ENCODE results near the gene UQCC2.

Gene UQCC2

GRCh38 chr6:33744001-33744848, 32.7 kb upstream of the UQCC2 start:
- DNase-seq: peak; percentile 64 to 82

- peak in 1 of 2 experiments; percentile 8 for DNase-seq
Observed at GRCh38 chr6:33742837-33743236, 31.3 kb upstream of the UQCC2 start.

GRCh38 chr6:33742092-33742491, 30.6 kb upstream of the UQCC2 start:
- DNase-seq: no peak

DNA sequence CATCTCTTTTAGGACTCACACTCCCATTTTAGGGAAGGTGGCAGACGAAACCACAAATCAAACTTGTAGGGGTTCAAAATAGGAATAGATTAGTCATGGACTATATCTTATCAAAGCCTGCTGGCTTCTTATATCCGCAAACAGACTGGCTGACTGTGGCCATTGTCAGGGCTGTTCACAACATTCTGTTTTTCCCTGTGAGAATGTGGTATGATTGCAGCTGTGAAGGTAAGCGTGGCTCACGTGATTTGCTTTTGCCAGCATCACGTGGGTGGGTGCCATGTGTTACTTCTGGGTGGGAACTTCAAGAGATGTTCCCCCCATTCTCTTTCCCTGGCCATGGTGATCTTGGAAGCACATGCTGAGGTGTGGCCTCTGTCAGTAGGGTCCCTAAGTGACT, 29.3 kb upstream of the UQCC2 start:
- no peak for DNase-seq

- no peak for DNase-seq
Observed at GRCh38 chr6:33740204-33740608, 28.7 kb upstream of the UQCC2 start.

- no peak for DNase-seq
Observed at GRCh38 chr6:33739571-33739970, 28.1 kb upstream of the UQCC2 start.

GRCh38 chr6:33738879-33739278, 27.4 kb upstream of the UQCC2 start:
- DNase-seq: no peak

DNA sequence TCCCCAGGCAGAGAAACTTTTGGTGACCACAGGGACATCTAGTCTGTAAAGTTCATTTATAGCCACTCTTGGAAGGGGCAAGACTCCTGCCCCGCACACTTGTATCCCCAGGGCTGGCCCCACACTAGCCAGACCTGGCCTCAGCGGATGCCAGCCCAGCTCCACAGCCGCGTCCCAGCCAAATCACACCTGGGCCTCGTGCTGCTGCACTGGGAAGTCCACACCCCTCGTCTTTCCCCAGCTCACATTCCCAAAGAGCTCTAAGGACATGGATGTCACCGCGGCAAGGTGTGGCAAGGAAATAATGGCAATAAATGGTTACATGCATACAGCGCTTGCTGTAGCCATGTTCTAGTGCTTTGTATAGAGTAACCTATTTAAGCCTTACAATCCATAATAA, 26.7 kb upstream of the UQCC2 start:
- DNase-seq: no peak

DNA sequence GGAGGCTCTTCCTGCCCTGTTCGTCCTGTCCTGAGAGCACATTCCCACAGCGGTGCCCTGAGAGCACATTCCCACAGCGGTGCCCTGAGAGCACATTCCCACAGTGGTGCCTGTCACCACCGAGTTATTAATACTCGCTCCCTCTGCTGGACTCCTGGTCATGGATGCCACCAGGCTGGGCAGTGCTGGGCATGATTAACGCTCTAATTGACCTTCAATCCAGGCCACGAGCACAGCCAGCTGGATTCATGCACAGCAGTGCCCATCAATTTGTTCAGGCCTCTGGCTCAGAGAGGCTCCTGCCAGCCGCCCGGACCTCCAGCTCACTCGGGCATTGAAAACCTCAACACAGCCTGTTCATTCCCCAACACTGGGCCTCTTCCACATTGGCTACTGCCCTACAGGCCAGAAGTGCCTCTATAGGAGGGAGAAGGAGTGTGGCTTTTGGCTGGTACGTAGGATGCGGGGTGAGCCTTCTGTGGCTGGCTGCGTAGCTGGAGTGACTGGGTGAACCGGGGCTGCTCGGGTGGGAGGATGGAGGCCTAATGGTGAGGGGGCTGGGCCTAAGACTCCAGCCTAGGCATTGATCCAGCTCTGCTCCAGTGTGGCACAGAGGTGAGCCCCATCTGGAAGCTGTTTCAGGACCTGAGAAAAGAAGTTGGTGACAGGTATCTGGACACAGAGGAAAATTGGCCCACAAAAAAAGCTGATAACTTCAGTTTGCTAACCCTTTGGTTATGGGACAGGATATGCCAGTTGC, 25.9 kb upstream of the UQCC2 start:
- peak in 1 of 2 experiments; percentile 23 for DNase-seq

DNA sequence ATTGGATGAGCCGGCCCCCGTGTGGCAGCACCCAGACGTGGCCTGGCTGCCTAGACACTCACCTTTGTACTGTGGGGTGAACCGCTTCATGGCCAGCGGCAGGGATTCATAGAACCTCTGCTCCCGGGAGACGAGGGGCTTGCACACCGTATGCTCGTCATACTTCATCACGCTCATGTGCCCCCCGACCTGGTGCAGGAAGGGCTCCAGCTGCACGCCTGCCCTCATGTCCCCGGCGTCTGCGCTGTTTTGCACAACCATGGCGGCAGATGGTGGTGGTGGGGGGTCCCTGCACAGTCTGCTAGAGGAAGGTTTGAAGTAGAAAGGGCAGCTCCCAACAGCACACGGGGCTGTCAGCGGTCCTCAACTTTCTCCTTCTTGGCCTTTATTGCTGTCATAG, 23.7 kb upstream of the UQCC2 start:
- DNase-seq: no peak

DNA sequence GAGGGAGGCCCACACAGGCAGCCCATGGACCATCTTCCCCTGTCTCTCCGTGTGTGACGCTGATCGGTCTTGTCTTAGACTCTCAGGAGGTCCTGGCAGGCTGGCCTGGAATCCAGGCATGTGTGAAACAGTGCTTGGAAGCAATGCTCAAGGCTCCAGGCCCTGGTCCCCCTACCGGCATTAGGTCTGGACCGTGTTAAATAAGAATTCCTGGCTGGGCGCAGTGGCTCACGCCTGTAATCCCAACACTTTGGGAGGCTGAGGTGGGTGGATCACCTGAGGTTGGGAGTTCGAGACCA, 22.2 kb upstream of the UQCC2 start:
- DNase-seq: no peak

GRCh38 chr6:33732817-33733708, 21.6 kb upstream of the UQCC2 start:
- DNase-seq: no peak

DNA sequence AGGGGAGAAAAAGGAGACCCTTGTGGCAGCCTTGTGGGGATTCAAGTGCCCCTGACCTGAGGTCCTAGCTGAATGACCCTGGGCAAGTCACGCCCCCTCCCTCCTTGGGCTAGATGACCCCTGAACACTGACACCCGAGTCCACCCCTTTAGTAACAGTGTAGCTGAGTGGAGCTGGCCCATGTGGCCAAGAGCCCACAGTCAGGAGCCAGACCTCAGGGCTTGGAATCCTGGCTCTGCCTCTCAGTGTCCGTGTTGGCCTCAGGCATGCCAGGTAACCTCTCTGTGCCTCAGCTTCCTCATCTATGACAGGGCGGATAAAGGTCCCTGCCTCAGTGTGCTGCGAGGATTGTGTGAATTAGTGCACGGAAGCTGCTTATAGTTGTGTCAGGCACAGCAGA, 20.9 kb upstream of the UQCC2 start:
- DNase-seq: no peak

DNA sequence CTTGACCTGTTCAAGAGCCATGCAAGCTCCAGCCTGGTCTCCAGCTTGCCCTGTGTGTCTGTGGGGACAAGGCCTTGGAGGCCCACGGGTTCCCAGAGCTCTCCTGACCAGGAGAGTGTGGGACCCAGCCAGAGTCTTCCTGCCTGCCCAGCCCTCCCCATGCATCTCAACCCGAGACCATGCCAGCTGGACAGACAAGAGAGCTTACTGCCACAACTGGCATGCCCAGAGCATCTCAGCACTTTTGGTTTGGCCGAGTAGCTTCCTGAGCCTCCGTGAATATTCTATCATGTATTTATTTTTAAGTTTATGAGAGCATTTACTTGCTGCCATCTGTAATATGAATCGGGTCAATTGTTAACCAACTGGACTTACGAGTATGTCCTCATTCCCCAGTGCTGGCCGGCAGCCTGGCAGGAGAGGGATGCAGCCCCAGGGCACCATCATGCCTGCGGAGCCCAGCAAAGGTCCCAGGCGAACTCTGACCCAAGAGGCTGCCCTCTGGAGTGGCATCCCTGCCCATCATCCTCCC, 20.3 kb upstream of the UQCC2 start:
- no peak for DNase-seq

DNA sequence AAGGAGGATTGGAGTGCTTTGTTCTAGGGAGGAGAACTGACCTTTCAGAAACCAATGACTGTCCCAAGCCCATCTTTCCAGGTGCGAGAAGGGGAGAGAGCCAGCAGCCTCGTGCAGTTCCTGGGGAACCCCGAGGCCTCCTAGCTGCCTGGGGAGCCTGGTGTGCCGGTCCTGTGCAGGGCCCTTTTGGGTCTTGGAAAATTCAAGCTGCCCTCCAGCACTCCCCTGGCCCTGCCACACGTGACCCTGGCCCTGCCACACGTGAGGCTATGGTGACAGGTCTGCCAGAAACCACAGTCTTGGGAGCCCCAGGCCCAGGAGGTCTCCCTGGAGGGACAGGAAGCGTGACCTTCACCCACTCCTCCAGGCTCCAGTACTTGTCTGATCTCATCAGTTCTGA, 19.5 kb upstream of the UQCC2 start:
- DNase-seq: no peak

DNA sequence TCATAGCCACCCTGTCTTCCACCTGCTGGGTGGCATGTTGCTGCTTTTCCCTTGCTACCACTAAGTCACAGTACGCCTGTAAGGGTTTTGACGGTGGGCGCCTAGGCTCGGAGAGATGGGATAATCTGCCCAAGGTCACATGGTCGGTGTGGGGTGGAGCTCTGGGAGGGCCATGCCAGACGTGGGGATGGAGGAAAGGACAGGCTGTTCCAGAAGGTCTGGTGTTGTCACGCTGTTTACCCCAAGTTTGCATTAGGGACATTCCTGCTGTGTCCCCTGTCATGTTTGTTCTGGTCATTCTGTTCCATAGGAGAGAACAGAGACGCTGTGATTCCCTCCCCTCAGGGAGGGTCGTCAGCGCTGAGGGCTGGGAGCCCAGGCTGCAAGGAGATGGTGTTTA, 19.1 kb upstream of the UQCC2 start:
- DNase-seq: no peak

DNA sequence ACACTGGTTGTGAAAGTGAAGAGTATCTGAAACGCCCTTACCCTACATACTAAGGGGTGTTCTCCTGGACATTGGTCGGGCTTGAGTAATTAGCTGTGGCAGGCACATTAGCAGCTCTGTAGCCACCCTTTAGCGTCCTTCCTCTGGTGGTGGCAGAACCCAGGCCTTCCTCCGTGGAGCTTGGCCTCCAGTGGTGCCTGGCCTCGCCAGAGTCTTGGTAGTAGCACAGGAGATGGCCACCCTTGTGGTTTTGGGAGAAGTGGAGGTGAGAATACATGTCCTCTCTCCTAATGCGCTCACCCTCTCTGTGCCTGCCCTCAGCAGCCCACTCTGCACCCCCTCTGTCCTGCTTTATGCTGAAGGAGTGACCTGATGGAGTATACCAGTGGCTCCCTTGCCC, 17.6 kb upstream of the UQCC2 start:
- no peak for DNase-seq

DNA sequence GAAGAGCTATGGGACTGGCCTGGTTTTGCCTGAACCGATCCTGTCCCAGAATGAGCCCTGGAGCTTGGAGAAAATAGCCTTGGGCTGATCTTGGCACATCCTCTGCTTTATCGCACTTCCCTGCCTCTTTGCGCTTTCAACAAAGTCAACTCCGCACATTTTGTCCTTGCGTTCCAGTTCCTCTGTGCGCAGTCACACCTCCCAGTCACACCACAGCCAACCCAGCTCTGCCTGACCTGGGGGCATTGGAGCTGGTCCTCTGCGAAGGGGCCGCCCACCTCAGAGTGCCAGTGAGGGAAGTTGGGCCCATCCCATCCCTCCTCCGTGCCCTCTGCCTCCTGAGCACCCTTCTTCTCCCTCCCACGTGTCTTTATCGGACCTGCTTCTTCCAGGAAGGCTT, 16.9 kb upstream of the UQCC2 start:
- no peak for DNase-seq

DNA sequence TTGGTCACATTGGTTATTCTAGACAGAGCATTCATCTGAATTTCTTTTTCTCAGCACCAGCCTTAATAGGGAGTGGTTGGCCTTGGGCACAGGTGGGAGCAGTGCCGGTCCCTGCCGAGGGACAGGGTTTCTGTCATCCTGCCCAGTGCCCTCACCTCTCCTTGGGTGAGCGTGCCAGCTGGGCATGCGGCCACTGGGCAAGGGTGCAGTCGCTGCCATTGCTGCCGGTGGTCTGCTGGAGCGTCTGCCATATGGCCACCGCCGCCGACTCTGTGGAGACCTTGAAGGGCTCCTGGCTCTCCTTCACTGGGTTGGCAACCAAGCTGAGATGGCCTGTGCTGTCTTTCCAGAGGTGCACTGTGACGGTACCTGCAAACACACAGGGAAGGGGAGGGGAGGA, 16.4 kb upstream of the UQCC2 start:
- peak in 1 of 2 experiments; percentile 30 for DNase-seq

DNA sequence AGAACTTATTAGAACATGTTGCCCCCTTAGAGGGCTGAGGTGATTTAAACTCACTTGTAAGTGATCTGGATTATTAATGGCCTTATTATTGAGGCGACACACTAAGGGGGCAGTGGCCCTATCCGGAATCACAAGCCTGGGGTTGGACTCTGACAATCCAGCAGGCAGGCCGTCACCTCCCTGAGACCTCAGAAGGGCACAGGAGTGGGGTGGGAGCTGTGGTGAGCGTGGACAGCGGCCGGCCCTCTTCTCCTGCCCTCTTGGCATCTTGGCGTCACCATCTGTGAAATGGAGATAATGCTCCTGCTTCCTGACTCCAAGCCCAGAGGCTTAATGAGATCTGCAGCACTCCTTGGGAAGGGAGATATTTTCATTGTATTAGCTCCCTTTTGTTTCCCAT, 15.6 kb upstream of the UQCC2 start:
- DNase-seq: no peak

- no peak for DNase-seq
Observed at GRCh38 chr6:33726696-33727095, 15.2 kb upstream of the UQCC2 start.

DNA sequence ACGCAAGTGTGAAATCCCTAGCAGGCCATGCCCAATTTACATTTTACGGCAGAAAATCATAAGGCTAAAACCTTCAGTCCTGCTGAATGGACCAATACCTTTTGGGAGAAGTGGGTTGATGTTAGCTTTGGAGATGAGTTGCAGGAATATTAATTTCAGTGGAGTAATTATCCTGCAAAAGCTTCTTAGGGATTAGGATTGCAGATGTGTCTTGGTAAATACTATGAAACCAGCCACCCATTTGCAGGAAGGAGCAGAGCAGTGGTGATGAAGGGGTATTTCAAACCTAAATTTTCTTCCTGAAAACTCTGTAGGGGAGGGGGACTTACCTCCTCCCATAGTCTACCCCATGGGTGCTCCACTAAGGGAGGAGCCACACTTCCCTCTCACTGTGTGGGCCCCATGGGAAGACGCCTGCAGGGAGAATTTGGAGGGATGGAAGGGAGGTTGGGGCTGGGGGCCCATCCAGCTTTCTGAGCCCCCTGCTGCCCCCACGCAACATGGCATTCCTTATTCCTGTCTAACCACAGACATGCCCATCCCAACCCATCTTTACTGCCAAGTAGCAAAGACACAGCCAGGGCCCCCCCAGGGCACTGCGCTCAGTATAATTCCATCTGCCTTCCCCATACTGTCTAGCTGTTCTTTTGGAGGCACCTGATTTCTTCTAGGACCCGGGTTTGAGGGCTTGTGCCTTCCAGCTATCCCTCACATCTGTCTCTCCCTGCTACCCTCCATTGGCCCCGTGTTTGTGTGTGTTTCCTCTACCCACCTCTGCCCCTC, 14.6 kb upstream of the UQCC2 start:
- DNase-seq: no peak
